Activated T-cell treated with anti-CD3 and anti-CD28 coated beads, Interleukin-2, amount 50 U/mL, for 72 hours (primary cell): ENCODE data around the gene B3GALNT2. TPM values are rescaled to one million over a fixed set of nuclear protein-coding genes. Genes with fewer than 3 reads are reported as not detected.

Source experiments
- ATAC-seq, 2 donors: fragments of 150-1000 bp; cut with Tn5 transposase; replicated peaks in 1 of 2; 2 replicates each; pipeline ENCODE4 v1.10.0; 2021; ENCODE audit warnings: moderate library complexity in 2 of 2, mild to moderate bottlenecking in 1 of 2
- DNase-seq, 2 donors: peaks; one replicate each; pipeline ENCODE4 v3.0.0; 2021 to 2022; ENCODE audit warnings: mixed read lengths in 1 of 2
- H3K27ac Mint-ChIP-seq: one replicate; pipeline ENCODE4 v1.8.0; 2022; ENCODE audit warnings: mild to moderate bottlenecking, moderate library complexity, mixed read lengths
- H3K27me3 Mint-ChIP-seq: one replicate; pipeline ENCODE4 v1.8.0; 2022; ENCODE audit warnings: low read depth, mixed read lengths
- H3K36me3 Mint-ChIP-seq, 2 donors: one replicate each; pipeline ENCODE4 v1.8.0; 2022; ENCODE audit warnings: mixed read lengths in 2 of 2, mild to moderate bottlenecking in 1 of 2; ENCODE audit not compliant: insufficient read depth in 2 of 2
- H3K4me1 Mint-ChIP-seq: one replicate; pipeline ENCODE4 v1.8.0; 2022; ENCODE audit warnings: low read depth, mixed read lengths
- H3K4me3 Mint-ChIP-seq, 2 donors: one replicate each; pipeline ENCODE4 v1.8.0; 2022; ENCODE audit warnings: mild to moderate bottlenecking in 2 of 2, mixed read lengths in 2 of 2, moderate library complexity in 2 of 2
- H3K9me3 Mint-ChIP-seq, 2 donors: one replicate each; pipeline ENCODE4 v1.8.0; 2022; ENCODE audit warnings: mixed read lengths in 2 of 2
- total RNA-seq, 2 donors: library from RNA; stranded (reverse); gene quantifications; one replicate each; pipeline ENCODE4 v1.2.3, GENCODE V29; 2022

B3GALNT2 gene
- total RNA-seq, 2 donors from 2014 or later, result 8.8 to 9.1 TPM

- no peaks in the 10 kb centered on the region for H3K9me3 Mint-ChIP-seq
- ATAC-seq, result no peak
- no peak for DNase-seq
- no peaks in the 10 kb centered on the region for H3K4me1 Mint-ChIP-seq
- H3K27me3 Mint-ChIP-seq, result no peaks in the 10 kb centered on the region
- peaks cover 0 to 5% of the 10 kb centered on the region in 2 donors for H3K36me3 Mint-ChIP-seq
- H3K4me3 Mint-ChIP-seq, result no peak overlapping the region
- no peak overlapping the region for H3K27ac Mint-ChIP-seq
Observed at GRCh38 chr1:235407419-235407818, 96.8 kb downstream of the B3GALNT2 start.

- H3K27me3 Mint-ChIP-seq, result no peaks in the 10 kb centered on the region
- no peak for ATAC-seq
- peaks cover 0 to 8% of the 10 kb centered on the region in 2 donors for H3K36me3 Mint-ChIP-seq
- H3K27ac Mint-ChIP-seq, result no peak overlapping the region
- no peaks in the 10 kb centered on the region for H3K9me3 Mint-ChIP-seq
- H3K4me3 Mint-ChIP-seq, result no peak overlapping the region
- no peaks in the 10 kb centered on the region for H3K4me1 Mint-ChIP-seq
- no peak for DNase-seq
Observed at GRCh38 chr1:235404190-235404589, 100.1 kb downstream of the B3GALNT2 start.

DNA sequence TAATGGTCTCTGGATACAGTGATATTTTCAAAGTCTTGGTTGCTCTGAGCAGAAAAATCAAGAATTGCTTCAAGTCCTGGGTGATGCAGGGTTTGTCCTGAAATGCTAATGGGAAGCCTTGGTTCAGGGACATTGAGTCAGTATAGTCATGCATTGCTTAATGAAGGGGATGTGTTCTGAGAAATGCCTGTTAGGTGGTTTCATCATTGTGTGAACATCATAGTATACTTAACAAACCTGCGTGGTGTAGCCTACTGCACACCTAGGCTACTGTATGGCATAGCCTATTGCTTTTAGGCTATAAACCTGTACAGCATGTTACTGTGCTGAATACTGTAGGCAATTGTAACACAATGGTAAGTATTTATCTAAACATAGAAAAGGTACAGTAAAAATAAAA is 100.7 kb downstream of the B3GALNT2 start:
- Mint-ChIP-seq H3K9me3 (no peaks in the 10 kb centered on the region), H3K4me1 (no peaks in the 10 kb centered on the region), H3K27me3 (no peaks in the 10 kb centered on the region), H3K4me3 (no peak overlapping the region), H3K36me3 (peaks cover 0 to 8% of the 10 kb centered on the region in 2 donors), H3K27ac (no peak overlapping the region)
- no peak for ATAC-seq
- DNase-seq, result no peak

DNA sequence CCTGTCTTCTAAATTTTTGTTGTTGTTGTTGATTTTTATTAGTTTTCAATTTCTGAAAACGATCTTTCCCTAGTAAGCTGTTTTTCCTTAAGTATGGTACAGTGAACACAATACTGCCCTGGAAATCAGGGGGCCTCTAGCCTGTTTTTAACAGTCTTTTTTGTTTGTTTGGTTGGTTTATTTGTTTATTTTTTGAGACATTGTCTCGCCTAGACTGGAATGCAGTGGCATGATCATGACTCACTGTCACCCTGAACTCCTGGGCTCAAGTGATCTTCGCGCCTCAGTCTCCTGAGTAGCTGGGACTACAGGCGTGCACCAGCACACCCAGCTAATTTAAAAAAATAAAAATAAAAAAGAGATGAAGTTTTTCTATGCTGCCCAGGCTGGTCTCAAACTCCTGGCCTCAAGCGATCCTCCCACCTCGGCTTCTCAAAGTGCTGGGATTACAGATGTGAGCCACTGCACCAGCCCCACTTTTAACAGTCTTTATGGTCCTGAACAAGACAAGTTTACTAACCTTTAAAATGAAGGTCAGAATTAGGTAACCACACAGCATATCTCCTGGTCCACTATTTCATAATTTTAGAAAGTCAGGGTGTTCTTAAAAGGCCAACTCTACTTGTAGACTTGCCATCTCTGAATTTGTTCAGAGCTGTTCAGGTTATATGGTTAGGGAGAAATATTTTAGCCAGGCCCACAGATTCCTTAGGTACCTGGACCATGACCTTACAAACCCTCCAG is 101.6 kb downstream of the B3GALNT2 start:
- Mint-ChIP-seq H3K27me3 (no peaks in the 10 kb centered on the region), H3K4me1 (no peaks in the 10 kb centered on the region), H3K4me3 (no peak overlapping the region), H3K36me3 (peaks cover 0 to 10% of the 10 kb centered on the region in 2 donors), H3K9me3 (no peaks in the 10 kb centered on the region), H3K27ac (peak overlapping the region; percentile 54)
- DNase-seq (no peak), ATAC-seq (no peak)

DNA sequence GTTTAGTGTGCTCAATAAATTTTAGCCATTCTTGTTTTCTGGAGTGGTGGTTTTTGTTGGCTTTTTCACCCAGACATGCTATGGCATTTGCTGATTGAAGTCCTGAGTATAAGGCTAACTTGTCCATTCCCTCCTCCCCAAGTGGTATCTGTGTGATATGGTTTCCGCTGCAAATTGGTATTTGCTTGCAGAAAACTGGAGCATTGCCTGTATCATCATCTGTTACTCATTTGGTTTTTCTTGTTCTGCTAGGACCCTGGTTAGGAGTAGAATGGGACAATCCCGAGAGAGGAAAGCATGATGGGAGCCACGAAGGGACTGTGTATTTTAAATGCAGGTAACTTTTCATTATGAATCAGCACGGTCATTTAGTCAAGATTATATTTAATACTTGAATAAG is 103.0 kb downstream of the B3GALNT2 start:
- no peak for DNase-seq
- Mint-ChIP-seq H3K4me3 (no peak overlapping the region), H3K9me3 (no peaks in the 10 kb centered on the region), H3K27ac (peak overlapping the region; percentile 68), H3K4me1 (no peaks in the 10 kb centered on the region), H3K27me3 (no peaks in the 10 kb centered on the region), H3K36me3 (peaks cover 0 to 10% of the 10 kb centered on the region in 2 donors)
- no peak for ATAC-seq

Other genes starting within 250 kb of the B3GALNT2 start
- gene ARID4B, start 176.3 kb downstream of the B3GALNT2 start, total RNA-seq, result 10 to 100 TPM; 65.5 to 68.4 TPM
- 10 to 100 TPM; 57.2 to 60.4 TPM for gene GGPS1, start 175.9 kb downstream of the B3GALNT2 start, total RNA-seq
- 10 to 100 TPM; 27.7 to 37.3 TPM for gene TBCE, start 137.0 kb downstream of the B3GALNT2 start, total RNA-seq
- 10 to 100 TPM; 13.9 to 20.4 TPM for gene GNG4, start 145.3 kb upstream of the B3GALNT2 start, total RNA-seq